Endometrial microvascular endothelial cells (primary cell): ENCODE results near the gene NEDD4L. TPM values are rescaled to one million over a fixed set of nuclear protein-coding genes. Genes with fewer than 3 reads are reported as not detected.

ENCODE experiments used
- in situ Hi-C: cut with HindIII; loops from 2 replicates; pipeline ENCODE4 v1.10.0; 2017; ENCODE audit warnings: low sequenced_read_pairs, low pct_unique_long_range_greater_than_20kb; ENCODE audit errors: inconsistent ontology term
- total RNA-seq: library from RNA; depleted of rRNA; stranded (reverse); fragments of >200 nt; gene quantifications from one replicate; pipeline ENCODE4 v1.2.3, GENCODE V29; 2015; ENCODE audit errors: inconsistent ontology term

The NEDD4L gene
- total RNA-seq, 1 donor from 2014 or later: 59.9 TPM

DNA sequence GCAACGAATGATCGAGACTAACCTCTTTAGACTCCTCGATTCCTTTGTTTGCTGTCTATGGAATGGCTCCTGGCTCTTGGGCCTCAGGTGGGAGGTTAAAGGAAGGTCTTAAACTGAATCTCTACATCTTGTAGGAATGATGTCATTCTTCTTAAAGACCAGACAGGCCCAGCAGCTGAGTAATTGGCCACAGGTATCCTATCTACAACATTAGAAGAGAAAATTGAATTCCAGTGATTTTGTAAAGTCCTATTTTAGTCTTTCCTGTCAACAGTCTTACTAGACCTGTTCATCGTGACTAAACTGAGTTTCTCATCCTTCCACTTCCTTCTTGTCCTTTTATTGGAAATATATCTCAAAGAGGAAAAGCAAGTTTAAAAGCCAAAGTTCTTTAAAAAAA lies 310.0 kb downstream of the NEDD4L start:
- in situ Hi-C loops: no loop called here

DNA sequence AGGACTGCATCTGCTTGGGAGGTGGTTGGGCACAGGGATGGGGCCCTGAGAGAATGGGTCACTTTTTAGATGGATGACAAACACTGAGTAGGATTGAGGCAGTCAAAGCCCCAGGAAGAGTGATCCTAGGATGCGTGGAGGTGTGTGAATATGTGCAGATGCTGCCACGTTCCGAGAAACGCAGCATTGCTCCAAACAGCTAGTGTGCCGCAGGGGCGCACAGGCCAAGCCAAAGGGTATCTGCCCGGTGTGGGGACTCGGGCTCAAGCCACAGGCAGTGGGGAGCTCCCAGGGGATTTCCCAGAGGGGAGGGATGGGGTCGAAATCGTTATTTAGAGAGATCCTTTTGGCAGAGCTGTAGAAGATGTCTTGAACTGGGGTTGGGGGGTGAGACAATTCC lies 310.8 kb downstream of the NEDD4L start:
- in situ Hi-C loops: no loop called here

DNA sequence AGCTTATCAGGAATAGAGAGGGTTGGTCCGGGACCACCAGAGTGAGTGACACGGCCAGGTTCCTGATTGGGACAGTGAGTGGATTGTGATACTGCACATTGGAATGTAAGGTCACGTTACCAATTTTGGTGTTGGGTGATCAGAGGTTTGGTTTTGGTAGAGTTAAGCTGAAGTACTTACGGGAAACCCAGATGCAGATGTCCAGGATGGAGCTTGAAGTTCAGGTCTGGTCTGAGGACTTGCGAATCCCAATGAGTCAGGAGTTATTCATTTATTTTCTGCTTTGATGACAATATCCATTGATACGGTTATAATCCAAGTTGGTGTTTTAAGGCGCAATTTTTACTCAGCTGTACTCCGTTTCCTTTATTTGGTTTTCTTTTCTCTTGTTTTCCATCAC lies 311.2 kb downstream of the NEDD4L start:
- in situ Hi-C loops: no loop called here

- in situ Hi-C loops: no loop called here
Observed at GRCh38 chr18:58359218-58359617, 315.2 kb downstream of the NEDD4L start.

GRCh38 chr18:58359620-58360019 lies 315.6 kb downstream of the NEDD4L start:
- in situ Hi-C loops: no loop called here

DNA sequence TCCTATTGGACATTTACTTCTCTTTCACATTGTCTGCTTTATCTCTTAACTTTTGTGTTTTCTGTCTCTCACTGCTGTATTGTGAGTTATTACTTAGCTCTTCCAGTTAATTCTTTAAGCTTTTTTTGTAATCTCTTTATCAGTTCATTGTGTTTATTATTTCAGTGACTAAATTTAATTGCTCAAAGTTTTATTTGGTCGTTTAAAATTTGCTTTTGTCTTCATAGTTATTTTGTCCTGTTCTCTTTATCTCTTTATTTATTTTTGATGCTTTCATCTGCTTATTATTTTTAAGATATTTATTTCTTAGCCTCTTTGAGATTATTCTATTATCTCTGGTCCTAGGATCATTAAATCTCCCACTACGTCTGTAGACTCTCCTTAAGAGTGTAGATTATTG lies 316.3 kb downstream of the NEDD4L start:
- in situ Hi-C loops: no loop called here

DNA sequence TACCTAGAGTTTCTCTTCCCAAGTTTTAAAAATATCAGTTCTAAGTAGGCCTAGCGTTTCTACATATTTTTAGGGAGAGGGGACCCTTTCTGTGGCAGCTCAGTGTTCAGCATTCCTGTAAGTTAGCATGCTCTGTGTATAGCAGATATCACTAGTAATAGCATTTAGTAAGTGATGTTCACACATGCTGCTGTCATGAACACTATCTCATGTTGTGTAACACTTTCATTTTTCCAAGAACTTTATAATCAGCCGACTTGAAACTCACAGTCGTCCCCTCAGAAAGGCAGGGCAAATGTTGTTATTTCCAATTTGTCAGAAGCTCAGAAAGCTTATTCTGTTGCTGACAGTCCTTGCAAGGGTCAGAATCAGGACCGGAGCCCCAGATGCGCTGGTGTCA lies 317.2 kb downstream of the NEDD4L start:
- in situ Hi-C loops: no loop called here

GRCh38 chr18:58362027-58362575 lies 318.1 kb downstream of the NEDD4L start:
- in situ Hi-C loops: no loop called here

GRCh38 chr18:58362829-58363271 lies 318.8 kb downstream of the NEDD4L start:
- in situ Hi-C loops: no loop called here

- in situ Hi-C loops: no loop called here
Observed at GRCh38 chr18:58363767-58364540, 319.9 kb downstream of the NEDD4L start.

GRCh38 chr18:58364876-58365528 lies 321.0 kb downstream of the NEDD4L start:
- in situ Hi-C loops: no loop called here

GRCh38 chr18:58367425-58368140 lies 323.6 kb downstream of the NEDD4L start:
- in situ Hi-C loops: no loop called here

GRCh38 chr18:58369616-58370015 lies 325.6 kb downstream of the NEDD4L start:
- in situ Hi-C loops: no loop called here

GRCh38 chr18:58370038-58370580 lies 326.1 kb downstream of the NEDD4L start:
- in situ Hi-C loops: no loop called here

GRCh38 chr18:58370612-58371011 lies 326.6 kb downstream of the NEDD4L start:
- in situ Hi-C loops: no loop called here

DNA sequence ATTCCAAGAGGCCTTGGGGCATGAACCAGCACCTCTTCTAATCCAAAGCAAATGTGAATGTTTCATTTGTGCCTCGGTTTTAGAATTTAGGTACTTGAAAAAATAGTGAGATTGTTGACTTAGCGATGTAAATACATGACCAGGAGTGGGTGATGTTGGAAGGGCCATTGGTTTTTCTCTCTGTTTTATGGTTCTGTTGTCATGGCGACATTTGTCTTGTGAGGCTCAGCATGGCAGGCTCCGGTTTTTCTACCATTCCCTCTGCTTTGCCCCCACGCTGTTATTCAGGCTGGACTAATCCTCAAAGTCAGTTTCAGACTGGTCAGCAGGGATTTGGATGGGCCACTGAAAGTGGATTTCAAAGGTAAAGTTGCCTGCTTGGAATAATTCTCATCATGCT lies 329.5 kb downstream of the NEDD4L start:
- in situ Hi-C loops: no loop called here

GRCh38 chr18:58375051-58375450 lies 331.0 kb downstream of the NEDD4L start:
- in situ Hi-C loops: no loop called here

GRCh38 chr18:58378411-58379379 lies 334.7 kb downstream of the NEDD4L start:
- in situ Hi-C loops: no loop called here
